NCI-H2081 (cell line): ENCODE measurements around the gene KRT40.
A peak's percentile ranks its signal among the peaks of the same experiment; 100 is the strongest.

Experiments used
- DNase-seq, 2 experiments: peaks; one replicate each; lab custom pipeline; 2025; lab: John Stamatoyannopoulos, UW

The KRT40 gene

DNA sequence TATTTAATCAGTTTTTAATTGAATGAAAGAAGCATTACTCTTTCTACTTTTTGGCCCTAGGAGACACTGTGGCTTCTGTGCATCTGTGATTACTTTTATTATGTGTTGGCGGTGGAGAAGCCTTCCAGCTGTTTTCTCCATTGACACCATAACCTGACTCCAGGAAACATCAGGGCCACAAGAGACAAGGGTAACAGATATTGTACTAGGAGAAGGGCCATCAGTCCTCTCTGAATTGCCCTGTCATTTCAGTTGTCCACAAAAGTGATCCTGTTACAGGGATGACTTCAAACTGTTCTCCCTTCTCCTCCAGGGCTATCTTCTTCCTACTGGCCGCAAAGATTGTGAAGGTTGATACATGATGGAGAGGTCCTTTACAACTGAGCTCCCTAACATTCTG is 32.0 kb downstream of the KRT40 start:
- no peak for DNase-seq

DNA sequence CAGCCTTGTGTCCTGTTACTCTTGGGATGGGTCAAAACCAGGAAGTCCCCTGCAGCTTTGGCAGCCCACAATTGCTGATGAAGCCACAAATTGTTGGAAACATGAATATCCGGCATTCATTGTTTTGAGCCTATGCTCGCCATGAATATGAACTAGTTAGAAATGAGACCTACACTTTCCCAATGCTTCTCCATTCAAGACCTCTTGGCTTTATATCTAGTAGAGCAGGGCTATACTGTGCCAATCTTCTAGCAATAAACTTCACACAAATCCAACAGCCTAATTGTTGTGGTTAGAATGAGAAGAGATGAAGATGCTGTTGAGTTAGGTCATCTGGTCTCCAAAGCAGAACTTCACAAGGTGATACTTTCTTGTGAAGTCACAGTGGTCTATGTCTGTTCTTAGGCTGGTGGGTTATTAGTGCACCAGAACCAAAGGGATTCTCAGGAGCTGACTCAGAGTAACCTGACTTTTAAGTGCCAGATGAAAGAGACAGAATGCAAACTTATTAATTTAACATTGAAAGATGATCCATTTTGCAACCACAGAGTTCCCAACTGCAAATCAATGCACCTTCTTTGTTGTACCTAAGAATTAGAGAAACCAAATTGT is 33.0 kb downstream of the KRT40 start:
- no peak for DNase-seq

GRCh38 chr17:40950176-40950575 is 34.0 kb downstream of the KRT40 start:
- peak in 1 of 2 experiments; percentile 43 for DNase-seq

- peak in 1 of 2 experiments; percentile 63 for DNase-seq
Measured at GRCh38 chr17:40949418-40949817, 34.7 kb downstream of the KRT40 start.

DNA sequence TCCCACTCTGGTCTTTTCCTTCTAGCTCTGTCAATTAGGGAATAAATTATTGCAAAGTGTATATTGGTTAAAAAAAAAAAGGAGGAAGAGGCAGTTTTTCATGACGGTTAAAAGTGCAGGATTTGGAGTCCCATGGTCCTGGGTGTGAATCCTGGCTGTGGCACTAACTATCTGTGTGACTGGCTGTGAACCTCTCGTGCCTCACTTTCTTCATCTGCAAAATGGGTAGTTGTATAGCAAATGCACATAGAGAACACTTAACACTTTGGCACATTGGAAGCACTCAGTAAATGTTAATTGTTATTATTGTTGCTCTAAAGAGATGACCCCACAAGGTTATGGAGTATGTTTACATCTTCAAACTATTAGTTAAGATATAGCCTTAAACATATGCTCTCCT is 36.2 kb downstream of the KRT40 start:
- DNase-seq, result no peak

DNA sequence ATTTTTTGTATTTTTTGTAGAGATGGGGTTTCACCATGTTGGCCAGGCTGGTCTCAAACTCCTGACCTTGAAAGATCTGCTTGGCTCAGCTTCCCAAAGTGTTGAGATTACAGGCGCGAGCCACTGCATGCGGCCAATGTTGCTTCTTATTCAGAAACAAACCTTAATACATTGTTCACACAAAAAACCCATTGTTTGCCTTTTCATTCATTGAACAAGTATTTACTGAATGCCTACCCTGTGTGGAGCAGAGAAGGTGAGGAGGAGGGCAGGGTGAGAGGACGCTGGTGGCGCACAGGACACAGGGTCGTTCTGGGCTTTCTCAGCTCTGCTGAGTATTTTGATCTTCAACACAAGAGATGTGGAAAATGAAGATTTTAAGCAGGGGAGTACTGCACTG is 38.7 kb downstream of the KRT40 start:
- DNase-seq, result no peak

DNA sequence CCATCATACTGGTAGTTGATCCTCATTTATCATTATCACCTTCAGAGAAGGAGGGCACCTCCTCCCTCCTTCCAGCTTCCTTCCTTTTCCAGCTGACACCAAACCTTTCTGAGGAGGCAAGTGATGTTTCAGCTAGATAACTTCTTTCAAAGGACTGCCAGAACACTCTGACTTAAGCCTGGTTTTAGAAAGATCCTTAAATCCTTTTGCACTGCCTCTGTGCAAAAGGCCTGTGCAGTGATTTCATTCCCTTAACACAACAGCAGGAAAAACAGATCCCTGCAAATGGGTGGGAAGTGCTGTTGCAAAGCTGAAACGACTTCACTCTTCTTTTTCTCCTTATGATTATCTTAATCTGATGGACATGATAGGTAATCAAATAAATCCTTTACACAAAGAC is 39.6 kb downstream of the KRT40 start:
- DNase-seq, result no peak

GRCh38 chr17:40942553-40942952 is 41.6 kb downstream of the KRT40 start:
- no peak for DNase-seq

GRCh38 chr17:40940266-40940665 is 43.9 kb downstream of the KRT40 start:
- DNase-seq, result no peak

DNA sequence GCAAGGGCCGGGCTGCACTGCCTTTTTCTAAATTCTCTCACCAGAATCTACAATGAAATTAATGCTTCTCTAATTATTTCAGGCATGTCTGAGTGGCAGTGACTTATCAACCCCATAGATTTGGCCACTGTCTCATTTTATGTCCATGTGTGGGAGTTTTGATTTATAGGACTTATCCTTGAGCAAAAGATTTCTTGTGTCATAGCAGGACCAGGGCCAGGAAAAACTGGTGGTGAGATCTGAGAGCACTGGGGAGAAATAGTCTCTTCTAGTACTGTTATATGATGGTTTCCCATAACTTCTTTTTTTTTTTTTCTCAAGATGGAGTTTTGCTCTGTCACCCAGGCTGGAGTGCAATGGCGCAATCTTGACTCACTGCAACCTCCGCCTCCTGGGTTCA is 45.1 kb downstream of the KRT40 start:
- DNase-seq, result no peak

DNA sequence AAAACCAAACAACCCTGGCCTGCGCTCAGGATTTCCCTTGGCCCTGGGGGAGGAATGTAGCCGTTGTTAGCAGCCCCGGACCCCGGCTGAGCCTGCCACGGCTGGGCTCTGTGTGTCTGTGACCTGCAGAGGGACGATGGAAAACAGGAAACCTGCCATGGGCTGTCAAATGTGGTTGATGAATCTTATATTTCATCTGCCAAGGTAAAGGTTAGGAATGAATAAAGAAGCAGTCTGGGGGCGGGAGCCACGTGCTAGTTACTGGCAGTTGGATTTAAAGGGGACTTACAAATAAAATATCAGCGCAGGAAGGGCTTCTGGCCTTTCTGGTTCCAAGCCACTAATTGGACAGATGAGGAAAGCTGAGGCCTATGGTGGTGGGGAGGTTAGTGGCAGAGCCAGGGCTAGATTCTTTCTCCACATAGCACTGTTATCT is 46.7 kb downstream of the KRT40 start, which contains the start of gene KRT23:
Gene KRT23, minus strand, starts transcription at position 263 of the 436 bp plus-strand sequence. CDS start 1,043 bp downstream, outside the sequence.
- DNase-seq, result peak in 1 of 2 experiments; percentile 9

- no peak for DNase-seq
Measured at GRCh38 chr17:40936976-40937375, 47.1 kb downstream of the KRT40 start.

GRCh38 chr17:40936437-40936971 is 47.6 kb downstream of the KRT40 start:
- no peak for DNase-seq

DNA sequence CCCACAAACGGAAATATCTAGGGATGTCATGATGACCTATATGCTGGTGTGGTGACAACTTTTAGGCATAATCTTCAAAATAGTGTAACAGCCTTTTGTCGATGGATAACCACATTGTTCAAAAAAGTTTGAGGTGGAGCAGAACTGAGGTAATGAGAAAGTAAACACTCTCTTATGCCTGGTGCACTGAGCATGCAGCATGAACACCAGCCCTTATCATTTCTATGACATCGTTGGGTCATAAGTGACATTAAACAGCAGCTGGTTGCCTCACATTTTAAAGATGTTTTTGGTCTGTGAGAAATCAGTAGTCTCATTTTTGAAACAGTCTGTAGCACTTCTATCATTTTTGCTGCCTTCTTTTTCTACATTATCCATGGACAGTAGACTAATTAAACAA is 48.5 kb downstream of the KRT40 start:
- DNase-seq, result no peak

DNA sequence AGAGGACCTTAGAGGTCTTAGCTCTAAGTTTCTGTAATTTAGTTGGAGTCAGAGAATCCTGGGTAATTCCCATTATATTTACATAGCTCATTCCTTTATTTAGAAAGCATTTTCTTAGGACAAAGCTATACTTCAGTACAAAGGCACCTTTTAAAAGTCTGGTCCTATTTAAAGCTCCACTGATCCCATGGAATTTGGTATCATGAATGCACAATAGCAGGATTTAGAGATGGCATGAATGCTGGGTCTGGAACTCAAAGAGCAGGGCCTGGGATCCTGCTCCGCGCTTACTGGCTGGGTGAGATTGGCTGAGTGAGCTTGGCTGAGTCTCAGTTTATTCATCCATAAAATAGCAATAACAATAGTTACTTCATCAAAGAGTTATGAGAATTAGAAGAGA is 51.5 kb downstream of the KRT40 start:
- DNase-seq, result no peak

- DNase-seq, result no peak
Measured at GRCh38 chr17:40931311-40931710, 52.8 kb downstream of the KRT40 start.
